ENCODE measurements around the gene EREG.

- TF ChIP-seq CREB5 (CRISPR knock-in tag; IDR thresholded peaks at IDR 0.05; ENCODE audit: low read depth) (no peak), CSDC2 (CRISPR knock-in tag; IDR thresholded peaks at IDR 0.05) (no peak), ARNTL (CRISPR knock-in tag; IDR thresholded peaks at IDR 0.05; ENCODE audit: borderline replicate concordance, low read depth) (no peak), TSHZ2 (CRISPR knock-in tag; IDR thresholded peaks at IDR 0.05) (no peak), PATZ1 (CRISPR knock-in tag; IDR thresholded peaks at IDR 0.05; ENCODE audit: borderline replicate concordance) (no peak), BACH2 (CRISPR knock-in tag; IDR thresholded peaks at IDR 0.05; ENCODE audit: borderline replicate concordance) (no peak), RARB (CRISPR knock-in tag; IDR thresholded peaks at IDR 0.05) (no peak)
These were observed 24.5 kb downstream of the EREG start for GRCh38 chr4:74389494-74389893.

Data from SK-N-SH treated with all-trans-retinoic acid at 6 μM for 48 hours (cell line).